HG03378 (cell line): ENCODE measurements around the gene SF3B2.

Experiments used
- ATAC-seq: cut with Tn5 transposase; IDR thresholded peaks from one replicate; pipeline ENCODE4 v1.9.1; 2021; ENCODE audit warnings: mild to moderate bottlenecking, moderate library complexity; ENCODE audit not compliant: unreplicated experiment

SF3B2 gene

DNA sequence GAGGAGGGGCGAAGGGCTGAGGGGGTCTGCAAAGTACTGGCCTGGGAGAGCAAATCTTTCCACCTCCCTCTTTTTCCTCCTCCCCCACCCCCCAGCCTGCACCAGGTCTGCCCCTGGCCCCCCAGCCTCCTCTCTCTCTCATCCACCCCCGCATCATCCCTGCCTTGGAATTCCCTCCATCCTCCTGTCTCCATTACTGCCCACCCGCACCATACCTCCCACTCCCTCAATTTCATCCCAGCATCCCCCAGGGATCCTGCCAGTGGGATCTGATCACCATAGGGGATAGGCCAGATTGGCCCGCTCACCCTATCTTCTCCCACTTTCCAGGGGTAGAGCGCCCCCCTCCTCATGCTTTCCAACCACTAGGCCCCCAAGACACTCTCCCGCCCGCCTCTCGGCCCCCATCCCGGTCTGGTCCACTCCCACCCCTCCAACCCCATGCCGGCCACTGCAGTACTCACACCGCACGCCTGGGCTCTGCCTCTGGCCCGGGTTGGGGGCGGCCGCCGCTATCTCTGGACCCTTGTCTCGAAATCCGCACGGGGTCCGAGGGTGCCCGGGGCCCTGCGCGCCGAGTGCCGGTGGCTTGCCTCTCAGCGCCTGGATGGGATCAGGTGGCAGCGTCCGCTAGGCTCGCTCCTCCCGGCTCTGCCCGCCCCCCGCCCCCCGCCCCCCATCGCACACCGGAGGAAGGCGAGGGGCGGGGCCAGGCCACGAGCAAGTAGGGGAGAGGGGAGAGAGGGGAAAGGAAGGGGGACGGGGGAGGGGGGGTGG lies 3.4 kb upstream of the SF3B2 start, which contains the start of gene GAL3ST3:
Gene GAL3ST3 (minus strand): TSS at position 615 of the 777 bp plus-strand sequence. CDS start 3,746 bp downstream, outside the sequence.
- ATAC-seq: no peak

DNA sequence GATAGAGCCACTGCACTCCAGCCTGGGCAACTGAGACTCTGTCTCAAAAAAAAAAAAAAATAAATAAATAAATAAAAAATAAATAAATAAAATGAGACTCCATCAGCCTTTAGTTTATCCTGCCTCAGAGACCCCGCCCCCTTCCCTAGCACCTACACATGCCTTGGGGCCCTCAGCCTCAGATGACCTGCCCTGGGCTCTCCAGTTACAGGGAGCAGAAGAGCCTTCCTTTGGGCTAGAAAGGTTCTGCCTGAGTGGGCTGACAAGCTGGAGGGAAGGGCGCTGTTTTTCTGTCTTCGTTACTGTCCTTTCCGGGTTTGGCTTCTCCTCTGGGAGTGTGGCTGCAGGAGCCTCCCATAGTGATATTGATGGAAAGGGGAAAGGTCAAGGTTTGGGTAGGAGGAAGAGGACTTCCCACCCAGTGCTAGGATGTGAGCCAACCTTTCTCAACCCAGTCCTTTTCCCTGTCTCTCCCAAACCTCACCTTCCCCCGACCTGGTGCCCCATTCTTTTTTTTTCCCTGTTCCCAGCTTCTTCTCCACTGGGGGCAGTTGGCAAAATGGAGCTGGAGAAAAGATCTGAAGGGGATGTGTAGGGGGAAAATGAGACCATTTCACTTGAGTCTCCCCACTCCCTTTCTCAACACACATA lies 1.5 kb upstream of the SF3B2 start:
- no peak for ATAC-seq

DNA sequence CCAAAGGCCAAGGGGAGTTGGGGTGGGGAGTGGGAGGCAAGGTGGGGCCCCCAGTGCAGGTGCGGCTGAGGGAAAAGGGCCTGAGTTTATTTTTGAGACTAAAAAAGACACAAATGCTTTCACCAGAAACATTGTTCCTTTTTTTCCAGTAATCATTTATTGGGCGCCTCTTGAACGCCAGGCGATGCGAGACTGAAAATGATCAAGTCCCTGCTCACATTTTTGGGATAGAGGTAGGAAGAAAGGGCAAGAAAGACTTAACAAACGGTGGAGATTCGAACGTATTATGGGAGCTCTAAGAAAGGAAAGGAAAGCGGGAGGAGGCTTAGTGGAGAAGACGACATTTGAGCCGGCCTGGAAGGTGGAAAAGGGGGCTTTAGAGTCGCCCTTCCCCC lies 796 bp upstream of the SF3B2 start:
- no peak for ATAC-seq

DNA sequence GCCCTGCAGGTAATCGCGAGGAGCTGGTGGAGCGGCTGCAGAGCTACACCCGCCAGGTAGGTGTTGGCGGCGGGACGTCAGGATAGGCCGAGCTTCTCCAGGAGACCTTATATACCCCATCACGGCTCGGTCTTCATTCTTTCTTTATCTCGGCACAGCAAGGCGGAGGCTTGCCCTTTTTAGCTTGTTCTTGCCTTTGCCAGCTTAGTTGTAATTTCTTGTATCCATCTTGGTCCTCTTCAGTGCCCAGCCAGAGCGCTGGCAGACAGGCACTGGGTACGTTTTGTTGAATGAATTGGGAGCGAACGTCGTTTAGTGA lies 459 bp downstream of the SF3B2 start:
- no peak for ATAC-seq

DNA sequence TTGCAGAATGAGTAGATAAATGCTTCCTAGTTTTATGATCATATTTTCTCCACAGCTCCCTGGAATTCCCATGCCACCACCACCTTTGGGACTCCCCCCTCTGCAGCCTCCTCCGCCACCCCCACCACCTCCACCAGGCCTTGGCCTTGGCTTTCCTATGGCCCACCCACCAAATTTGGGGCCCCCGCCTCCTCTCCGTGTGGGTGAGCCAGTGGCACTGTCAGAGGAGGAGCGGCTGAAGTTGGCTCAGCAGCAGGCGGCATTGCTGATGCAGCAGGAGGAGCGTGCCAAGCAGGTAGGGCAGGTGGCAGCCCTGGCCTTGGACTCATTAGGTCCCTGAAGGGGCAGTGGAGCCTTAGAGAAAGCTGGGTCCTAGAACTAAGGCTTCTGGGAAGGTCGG lies 2.9 kb downstream of the SF3B2 start:
- ATAC-seq: no peak

DNA sequence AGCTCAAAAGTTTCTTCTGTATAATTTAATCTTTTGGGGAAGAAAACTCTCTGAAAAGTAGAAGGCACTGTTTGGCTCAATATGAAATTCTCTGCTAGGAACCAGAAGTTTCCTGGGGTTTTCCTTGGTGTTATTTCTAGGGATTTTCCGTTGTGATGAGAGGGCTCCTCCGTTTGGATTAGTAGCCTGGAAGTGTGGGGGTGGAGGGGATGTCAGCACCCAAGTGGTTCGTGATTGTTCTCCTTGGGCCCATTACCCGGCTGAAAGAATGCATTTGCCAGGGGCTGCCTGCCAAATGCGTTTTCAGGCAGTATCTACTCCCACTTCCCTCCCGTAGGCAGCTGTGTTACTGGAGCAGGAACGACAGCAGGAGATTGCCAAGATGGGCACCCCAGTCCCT lies 4.3 kb downstream of the SF3B2 start:
- no peak for ATAC-seq

DNA sequence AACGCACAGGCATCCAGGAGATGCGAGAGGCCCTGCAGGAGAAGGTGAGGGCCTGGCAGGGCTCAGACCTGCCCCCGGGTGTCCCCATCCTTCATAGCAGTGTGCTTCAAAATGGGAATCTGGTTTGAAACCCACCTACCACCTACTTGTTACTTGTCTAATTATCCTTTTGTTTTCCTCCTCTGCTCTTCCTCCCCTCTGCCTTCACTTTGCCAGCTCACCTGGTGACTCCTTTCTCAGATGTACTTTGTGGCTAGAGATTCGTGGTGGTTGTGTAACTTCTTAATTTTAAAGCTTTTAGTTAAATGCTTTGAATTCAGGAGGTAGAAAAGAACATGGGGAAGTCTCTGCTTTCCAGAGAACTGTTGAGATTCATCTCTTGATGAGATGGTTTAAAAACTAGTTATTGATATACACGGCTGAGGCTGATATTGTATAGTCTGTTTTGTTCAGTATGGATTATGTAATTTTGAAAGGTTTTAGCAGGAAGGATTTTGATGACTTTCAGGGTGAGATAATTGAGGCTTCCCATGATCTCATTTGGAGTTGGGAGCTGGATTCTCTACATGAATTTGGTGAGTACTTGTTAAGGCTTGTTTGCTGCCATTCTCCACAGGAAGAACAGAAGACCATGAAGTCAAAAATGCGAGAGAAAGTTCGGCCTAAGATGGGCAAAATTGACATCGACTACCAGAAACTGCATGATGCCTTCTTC lies 8.0 kb downstream of the SF3B2 start:
- ATAC-seq: no peak

DNA sequence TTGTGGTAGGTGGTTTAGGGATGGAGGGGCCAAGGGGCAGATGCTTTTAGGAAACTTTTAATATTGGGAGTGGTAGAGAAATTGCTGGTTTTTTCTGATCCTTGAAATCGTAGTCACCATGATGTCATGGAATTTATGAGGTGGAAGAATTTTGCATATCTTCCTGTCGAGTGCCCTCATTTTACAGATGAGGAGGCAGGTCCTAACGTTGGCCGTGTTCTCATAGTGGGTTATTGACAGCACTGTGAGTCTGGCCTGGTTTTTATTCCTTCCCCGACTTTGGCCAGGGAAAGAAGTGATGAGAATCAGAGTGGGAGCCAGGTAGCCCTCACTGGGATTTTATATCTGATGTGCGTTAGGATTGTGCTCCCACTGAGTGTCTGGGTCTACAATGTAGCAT lies 9.1 kb downstream of the SF3B2 start:
- no peak for ATAC-seq

DNA sequence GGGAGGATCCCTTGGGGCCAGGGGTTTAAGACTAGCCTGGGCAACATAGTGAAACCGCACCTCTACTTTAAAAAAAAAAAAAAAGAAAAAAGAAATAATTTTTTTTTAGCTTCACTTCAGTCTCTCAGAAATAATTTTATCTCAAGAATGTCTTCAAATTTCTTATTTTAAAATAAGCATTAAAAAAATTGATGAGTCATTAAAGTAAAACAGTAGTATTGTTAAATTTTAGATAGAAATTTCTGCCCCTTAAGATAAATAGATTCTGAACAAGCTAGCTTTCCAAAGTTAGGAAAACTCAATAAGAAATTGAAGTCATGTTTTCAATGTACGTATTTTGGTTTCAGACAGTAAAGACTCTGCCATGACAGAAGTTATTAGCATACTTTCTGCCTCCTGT lies 10.2 kb downstream of the SF3B2 start:
- ATAC-seq: no peak

DNA sequence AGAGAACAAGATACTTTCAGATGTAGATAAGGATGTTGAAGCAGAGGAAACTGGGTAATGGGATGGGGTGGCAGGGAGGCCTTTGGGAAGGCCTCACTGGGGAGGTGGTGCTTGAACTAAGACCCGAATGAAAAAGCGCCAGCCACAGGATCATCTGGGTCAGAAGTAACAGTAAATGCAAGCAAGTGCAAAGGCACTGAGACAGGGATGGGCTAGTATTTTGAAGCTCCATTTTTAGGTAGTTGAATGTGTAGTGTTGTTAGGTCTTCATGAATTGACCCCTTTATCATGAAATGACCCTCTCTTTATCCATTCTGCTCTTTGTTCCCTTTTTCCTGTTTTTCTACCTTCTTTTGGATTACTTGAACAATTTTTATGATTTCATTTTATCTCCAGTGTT lies 11.7 kb downstream of the SF3B2 start:
- ATAC-seq: no peak

DNA sequence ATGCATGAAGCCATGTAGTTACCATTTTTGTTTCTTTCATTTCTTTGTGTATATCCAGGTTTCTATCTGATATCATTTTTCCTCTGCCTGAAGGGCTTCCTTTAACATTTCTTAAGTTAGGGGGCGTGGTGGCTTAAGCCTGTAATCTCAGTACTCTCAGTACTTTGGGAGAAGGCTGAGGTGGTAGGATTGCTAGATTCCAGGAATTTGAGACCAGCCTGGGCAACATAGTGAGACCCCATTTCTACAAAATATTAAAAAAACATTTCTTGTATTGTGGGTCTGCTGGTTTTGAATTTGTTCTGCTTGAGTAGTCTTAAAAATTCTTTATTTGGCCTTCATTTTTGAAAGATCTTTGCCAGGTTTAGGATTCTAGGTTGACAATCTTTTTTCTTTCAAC lies 12.4 kb downstream of the SF3B2 start:
- ATAC-seq: no peak

DNA sequence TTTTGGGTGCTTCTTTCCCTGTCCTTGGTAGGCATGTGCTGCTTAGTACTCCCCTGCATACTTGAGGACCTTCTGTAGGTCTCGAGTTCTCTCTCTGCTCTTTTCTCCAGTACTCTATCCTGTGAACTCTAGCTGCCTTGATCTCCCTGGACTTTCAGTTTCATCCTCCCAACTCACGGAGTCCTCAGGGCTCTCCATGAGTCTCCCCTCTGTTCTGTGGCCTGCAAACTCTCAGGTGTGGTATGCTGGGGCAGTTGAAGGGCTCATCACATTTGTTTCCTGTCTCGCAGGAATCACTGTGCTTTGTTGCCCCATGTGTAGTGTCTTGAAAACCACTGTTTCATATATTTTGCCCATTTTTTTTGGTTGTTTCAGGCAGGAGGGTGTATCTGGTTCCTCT lies 14.6 kb downstream of the SF3B2 start:
- ATAC-seq: no peak

DNA sequence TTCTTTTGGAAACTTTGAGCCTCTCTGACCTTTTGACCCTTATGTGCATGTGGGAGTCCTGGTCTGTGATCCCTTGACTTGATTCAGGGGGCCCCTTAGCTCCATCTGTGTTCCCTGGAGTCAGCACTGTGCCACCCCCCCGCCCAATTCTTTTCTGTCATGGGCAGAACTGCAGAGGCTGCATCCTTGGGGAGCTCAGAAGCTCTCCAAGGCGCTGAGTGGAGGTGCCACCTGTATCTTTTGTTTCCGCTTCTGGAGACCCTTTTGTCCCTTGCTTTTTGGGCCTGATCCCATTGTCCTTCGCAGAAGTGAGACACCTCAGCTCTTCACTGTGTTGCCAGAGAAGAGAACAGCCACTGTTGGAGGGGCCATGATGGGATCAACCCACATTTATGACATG lies 15.5 kb downstream of the SF3B2 start:
- no peak for ATAC-seq

DNA sequence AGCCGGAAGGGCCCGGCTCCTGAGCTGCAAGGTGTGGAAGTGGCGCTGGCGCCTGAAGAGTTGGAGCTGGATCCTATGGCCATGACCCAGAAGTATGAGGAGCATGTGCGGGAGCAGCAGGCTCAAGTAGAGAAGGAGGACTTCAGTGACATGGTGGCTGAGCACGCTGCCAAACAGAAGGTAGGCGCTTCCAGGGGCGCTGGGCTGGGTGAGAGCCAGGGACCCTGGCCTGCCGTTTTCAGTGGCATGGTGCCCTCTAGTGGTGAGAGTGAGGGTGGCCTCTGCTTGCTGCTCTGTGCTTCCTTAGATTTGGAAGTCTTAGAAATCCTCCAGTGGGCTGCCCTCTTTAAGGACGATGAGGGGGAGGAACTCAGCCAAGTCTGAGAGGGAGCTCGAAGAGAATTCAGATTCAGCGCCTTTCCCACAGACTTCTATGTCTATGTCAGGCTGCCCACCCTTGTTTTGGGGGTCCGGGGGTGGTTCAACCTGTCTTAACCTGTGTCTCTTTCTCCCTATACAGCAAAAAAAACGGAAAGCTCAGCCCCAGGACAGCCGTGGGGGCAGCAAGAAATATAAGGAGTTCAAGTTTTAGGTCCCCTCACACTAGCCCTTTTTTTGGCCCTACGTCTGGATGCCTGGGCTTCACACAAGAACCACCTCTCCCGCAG lies 16.1 kb downstream of the SF3B2 start:
- no peak for ATAC-seq

DNA sequence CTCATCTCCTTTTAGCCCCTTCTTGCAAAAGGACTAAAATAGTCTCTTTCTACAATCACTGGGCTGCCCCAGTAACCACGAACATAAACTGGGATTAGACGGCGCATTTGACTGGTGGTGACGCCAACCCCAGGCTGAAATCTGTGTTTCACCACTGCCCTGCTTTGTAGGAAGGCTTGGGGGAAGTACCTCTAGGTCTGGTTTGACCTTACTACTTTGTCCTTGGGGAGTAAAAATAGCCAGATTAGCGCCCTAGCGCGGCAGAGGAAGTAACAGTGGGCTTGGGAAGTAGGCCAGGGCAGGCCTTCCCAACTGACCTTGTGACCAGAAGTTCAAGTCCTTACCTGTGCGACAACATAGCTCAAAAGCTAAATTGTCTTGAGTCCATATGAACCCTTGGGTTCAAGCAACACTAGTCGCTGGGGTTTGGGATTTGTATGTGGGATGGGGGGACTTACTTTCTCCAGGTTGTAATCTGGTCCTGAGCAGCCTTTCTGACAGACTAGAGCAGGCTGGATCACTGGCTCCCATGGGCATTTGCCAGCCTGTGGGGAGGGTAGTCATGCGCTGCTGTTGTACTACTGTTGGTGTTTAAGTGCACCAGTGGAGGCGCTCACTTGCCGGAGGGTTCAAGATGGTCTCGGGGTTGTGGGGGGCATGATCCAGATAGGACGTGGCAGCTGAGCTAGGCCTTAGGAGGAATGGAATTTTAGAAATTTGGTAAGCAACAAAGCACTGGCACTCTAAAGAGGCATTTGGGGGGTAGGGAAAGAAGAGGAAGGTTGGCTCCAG lies 17.0 kb downstream of the SF3B2 start:
- no peak for ATAC-seq

DNA sequence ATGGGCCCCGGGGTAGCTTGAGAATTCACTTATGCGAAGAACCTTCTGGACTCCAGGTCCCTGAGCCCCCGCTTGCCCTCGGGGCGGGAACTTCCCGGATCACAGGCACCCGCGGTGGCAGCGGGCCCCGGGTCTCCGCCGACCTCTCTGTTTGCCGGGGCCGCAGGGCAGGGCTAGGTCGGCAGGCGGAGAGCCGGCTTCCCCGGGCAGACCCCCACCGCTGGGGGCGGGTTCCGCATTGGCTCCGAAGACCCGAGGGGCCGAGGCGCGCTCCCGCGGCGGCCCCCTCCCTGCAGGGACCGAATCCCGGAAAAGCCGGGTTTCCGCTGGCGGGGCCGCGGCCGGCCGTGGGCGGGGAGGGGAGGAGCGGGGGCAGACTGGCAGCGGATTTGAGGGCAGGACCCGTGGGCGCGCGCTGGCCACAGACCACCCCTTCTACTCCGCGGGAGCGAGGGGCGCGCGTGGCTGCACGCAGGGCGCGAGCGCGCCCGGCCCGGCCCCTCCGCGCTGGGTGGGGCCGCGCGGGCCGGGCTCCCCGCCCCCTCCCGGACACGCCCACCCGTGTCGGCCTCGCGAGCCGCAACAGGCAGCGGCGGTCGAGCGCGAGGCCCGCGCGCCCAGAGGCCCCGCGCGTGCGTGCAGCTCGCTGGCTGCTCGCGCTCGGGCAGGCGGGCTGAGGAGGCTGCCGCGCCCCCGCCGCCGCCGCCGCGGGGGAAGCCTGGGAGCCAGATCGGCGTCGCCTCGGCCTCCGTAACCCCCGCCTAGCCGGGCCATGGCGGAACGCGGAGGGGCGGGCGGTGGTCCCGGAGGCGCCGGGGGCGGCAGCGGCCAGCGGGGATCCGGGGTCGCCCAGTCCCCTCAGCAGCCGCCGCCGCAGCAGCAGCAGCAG lies 17.8 kb downstream of the SF3B2 start, which contains the start of gene PACS1:
Gene PACS1 (plus strand): TSS at position 558 of the 889 bp plus-strand sequence. CDS start 215 bp downstream, at position 773.
- ATAC-seq: no peak

DNA sequence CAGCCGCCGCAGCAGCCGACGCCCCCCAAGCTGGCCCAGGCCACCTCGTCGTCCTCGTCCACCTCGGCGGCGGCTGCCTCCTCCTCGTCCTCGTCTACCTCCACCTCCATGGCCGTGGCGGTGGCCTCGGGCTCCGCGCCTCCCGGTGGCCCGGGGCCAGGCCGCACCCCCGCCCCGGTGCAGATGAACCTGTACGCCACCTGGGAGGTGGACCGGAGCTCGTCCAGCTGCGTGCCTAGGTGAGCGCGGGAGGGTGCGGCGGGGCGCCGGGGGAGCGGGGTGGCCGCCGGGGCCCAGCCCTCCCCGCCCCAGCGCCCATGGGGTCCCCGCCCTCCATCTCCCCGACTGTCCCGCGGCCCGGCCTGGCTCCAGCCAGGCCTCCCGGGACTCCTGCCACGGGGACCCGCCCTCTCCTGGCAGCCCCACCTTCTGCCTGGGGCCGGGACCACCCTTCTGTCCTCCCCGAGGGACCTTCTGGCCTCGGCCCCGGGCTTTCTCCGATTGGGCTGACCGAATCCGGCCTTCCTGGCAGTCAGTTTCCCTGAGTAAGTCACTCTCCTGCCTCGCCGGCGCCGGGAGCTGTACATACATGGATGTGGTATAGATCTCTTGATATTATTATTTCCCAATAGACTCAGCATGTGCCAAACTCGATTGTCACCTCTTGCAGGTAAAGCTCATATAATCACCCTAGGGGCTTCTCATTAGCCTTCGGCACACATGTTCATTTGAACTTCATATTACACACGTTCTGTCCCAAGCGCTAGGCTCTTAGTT lies 18.6 kb downstream of the SF3B2 start:
- ATAC-seq: no peak

DNA sequence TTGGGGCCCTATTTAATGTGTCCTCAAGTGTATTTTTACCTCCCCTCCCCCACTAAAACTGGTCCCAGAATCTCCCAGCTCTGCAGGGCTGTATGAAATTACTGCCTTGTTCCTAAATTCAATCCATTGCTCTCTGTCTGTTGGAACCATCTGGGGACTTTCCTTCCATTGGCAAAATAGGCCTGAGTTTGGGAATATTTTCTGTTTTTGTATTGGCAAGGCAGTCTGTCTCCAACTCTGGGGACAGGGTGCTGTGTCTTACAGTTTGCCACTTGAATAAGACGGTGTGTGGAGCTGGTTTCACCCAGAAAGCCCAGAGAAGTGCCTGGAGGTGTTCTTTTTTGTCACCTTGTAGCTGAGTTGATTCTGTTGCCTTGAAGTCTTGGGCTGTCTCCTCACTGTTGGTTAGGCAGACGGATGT lies 19.2 kb downstream of the SF3B2 start:
- no peak for ATAC-seq

DNA sequence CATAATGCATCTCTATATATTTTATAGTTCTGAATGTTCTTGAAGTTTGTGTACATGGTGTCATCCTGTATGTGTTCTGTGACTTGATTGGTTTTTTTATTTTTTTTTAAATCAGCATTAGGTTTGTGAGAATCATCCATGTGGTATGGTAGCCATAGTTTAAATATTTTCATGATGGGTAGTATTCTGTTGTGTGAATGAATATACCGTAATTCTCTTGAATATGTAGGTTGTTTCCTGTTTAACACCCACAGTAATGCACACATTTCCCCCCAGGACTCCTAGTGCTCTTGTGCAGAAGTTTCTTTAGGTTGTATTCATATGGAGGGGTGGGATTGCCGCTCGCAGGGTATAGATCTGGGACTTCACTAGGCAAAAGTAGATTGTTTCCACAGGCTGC lies 19.9 kb downstream of the SF3B2 start:
- no peak for ATAC-seq
